Renal cortical epithelial cell (primary cell): ENCODE data around the gene AMZ2. TPM values are rescaled to one million over a fixed set of nuclear protein-coding genes. Genes with fewer than 3 reads are reported as not detected.
"Not testable (repeated sequence)": the region's sequence is repeated elsewhere in the genome, so short reads cannot be mapped to it uniquely, and the experiment has no call there.

Experiments
- DNase-seq: peaks from one replicate; pipeline ENCODE4 v3.0.0-alpha.2; 2011; ENCODE audit warnings: low read depth
- total RNA-seq: library from RNA; depleted of rRNA; stranded (reverse); fragments of >200 nt; gene quantifications from 2 replicates; pipeline ENCODE4 v1.2.3, GENCODE V29; 2014

AMZ2 gene
- total RNA-seq, 1 donor from 2014 or later, result 53.7 TPM

DNA sequence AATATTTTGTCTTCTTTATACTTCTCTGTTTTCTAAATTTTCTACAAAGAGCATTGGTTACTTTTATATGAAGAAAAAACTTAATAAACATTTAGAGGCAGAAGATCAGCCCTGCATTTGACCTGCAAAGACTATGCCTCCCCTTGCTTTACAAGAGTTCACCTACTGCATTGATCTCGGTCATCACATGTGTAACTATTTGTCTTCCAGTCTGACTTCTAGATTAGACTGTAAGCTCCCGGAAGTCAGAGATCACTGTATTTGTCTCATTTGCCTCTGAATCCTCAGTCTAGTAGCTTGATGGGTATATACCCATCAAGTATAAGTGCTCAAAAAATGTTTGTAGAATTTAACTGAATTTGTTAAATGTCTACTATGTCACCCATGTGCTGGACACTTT is 27.7 kb upstream of the AMZ2 start:
- DNase-seq, result not testable (repeated sequence)

DNA sequence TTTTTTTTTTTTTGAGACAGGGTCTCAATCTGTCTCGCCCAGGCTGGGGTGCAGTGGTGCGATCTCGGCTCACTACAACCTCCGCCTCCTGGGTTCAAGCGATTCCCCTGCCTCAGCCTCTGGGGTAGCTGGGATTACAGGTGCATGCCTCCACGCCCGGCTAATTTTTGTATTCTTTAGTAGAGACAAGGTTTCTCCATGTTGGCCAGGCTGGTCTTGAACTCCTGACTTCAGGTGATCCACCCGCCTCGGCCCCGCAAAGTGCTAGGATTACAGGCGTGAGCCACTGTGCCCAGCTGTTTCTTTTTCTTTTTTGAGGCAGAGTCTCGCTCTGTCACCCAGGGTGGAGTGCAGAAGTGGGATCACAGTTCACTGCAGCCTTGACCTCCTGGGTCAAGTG is 27.1 kb upstream of the AMZ2 start:
- not testable (repeated sequence) for DNase-seq

DNA sequence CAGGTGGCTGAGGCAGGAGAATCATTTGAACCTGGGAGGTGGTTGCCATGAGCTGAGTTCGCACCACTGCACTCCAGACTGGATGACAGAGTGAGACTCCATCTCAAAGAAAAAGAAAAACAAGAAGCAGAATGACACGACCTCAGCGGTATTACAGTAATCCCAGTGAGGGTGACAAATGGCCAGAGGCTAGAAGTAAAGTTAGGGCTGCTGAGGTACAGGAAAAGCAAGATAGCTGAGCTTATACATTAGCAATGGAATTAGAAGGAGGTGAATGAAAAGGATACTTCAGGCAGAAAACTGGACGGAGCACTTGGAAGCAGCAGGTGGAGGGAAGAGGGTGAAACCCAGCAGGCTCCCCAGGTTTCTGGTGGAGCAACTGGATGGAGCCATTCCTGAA is 26.1 kb upstream of the AMZ2 start:
- no peak for DNase-seq

DNA sequence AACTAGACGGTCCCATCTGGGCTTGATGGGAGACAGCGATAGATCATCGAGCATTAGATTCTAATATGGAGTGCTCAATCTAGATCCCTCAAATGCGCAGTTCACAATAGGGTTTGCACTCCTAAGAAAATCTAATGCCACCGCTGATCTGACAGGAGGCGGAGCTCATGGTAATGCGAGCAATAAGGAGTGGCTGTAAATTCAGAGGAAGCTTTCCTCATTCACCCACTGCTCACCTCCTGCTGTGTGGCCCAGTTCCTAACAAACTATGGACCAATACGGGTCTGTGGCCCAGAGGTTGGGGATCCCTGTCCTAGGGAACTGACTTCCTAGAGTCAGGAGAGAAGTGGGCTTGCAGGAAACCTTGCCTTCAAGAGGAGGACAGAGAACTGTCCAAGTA is 25.2 kb upstream of the AMZ2 start:
- DNase-seq, result no peak

DNA sequence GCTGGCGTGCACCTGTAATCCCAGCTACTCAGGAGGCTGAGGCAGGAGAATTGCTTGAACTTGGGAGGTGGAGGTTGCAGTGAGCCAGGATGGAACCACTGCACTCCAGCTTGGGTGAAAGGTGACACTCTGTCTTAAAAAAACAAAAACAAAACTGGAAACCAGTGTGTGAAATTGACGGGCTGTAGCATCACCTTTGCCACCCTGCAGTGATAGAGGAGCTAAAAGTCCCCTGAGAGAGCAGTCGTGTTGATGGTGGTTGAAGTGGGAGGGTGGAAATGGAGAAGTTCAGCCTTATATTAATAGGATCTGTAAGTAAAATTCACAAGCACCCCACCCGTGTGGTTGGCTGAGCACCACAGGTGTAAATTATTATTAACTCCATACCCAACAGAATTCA is 22.8 kb upstream of the AMZ2 start:
- DNase-seq, result not testable (repeated sequence)

DNA sequence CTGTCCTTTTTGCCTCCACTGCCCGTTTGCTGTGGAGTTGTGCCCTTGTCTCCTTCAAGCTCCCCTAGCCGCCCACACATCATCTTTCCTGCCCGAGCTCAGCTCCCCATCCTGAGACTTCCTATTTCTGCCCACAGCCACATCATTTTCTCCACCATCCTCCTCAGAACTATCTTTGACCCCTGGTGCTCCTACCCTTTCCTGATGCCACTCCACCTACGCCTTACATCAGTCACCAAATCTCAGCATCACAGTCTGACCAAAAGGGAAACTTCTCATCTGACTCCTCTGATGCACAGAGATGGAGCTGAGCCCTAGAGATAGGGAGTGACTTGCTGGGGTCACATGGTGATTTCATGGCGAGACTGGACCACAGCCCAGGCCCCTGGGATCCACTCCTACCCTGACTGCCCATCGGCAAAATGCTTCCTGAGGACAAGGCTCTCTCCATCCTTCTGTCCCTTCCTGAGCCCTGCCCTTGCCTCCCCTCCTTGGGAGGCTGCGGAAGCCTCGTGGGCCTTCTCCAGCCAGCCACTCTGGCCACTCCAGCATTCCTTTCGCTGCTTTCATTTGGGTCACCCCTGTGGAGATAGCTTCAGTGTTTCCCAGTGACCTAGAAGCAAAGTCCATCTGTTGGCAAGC is 19.7 kb upstream of the AMZ2 start:
- not testable (repeated sequence) for DNase-seq

DNA sequence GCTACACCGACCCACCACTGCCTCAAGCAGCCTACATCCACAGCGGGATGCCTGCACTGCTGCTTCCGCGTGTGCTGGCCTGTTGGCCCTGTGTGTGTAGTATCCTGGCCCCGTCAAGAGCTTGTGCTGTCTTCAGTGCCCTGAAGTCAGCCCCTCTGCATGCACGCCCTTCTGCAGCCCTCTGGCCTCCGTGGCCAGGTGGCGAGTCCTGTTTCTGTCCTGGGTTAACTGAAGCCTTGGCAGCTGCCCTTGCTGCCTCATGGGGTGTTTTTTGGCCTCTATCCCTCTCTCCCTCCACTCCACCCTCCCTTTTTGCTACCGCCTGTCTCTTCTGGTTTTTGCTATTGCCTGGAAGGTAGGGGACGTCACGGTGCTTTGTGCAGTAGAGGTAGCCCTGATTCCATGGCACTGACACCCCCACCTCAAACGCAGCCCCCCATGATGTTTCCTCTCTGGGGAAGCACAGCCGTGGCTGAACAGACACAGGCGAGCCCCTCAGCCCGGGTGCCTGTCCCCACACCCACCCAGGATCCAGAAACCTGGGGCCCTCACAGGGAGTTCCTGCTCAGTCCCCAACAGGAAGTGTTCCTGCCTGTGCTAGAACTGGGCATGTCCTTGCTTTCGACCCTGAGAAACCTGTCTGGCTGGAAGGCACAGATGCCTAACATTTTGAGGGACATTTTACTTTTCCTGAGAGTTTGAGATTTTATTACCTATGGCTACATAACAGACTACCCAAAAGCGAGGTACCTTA is 18.8 kb upstream of the AMZ2 start:
- DNase-seq, result no peak

DNA sequence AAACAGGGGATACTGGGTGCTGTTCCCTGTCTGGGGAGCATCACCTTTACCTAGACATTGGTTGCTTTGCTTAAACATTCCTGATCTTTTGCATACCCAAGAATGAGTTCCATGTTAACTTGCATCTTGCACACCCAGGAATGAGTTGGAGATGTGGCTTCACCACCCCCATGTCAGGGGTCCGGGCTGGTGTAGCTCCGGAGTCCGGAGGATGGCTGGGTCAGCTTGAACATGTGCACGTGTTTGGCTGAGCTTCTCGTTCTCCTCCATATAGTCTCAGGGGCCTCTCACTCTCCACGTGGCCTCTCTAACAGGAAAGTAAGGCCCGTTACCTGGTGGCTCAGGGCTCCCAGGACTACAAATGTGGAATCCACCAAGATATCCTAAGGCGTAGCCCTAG is 18.2 kb upstream of the AMZ2 start:
- no peak for DNase-seq

DNA sequence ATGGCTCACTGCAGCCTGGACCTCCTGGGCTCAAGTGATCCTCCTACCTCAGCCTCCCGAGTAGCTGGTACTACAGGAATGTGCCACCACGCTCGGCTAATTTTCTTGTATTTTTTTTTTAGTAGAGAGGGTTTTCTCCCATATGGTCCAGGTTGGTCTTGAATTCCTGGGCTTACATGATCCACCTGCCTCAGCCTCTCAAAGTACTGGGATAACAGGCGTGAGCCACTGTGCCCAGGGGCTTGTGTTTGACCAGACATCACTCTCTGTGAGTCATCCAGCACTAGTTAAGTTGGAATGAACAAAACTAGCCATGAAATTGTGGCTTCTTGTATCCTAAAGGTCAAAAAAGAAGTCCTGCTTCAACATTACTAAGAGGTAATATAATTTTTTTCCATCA is 16.7 kb upstream of the AMZ2 start:
- DNase-seq, result peak; percentile 44

DNA sequence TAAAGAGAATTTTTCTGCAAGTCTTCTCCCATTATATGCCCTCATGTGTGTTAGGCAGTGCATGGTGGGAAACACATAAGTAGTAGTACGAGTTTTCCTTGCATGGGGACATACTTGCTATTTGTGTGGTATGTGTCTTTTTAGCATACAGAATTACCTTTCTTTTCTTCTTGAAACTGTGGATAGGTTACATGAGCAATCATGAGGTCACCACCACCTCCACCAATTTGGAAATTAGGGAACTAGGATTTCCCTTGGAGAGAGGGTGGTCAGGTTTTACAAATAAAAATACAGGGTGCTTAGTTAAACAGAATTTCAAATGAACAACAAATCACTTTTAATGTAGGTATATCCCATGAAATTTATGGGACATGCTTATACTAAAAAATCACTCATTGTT is 16.3 kb upstream of the AMZ2 start:
- no peak for DNase-seq

DNA sequence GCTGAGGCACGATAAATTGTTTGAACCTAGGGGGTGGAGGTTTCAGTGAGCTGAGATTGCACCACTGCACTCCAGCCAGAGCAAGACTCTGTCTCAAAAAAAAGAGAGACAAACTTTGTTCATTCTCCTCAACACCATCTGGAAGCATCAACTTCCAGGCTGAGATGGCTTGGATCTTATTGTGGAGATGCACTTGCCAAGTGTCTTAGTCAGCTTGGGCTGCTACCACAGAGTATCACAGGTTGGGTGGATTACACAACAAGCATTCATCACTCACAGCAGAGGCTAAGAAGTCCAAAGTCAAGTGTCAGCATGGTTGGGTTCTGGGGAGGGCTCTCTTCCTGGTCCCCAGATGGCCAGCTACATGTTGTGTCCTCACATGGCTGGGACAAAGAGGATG is 15.1 kb upstream of the AMZ2 start:
- DNase-seq, result peak; percentile 77

DNA sequence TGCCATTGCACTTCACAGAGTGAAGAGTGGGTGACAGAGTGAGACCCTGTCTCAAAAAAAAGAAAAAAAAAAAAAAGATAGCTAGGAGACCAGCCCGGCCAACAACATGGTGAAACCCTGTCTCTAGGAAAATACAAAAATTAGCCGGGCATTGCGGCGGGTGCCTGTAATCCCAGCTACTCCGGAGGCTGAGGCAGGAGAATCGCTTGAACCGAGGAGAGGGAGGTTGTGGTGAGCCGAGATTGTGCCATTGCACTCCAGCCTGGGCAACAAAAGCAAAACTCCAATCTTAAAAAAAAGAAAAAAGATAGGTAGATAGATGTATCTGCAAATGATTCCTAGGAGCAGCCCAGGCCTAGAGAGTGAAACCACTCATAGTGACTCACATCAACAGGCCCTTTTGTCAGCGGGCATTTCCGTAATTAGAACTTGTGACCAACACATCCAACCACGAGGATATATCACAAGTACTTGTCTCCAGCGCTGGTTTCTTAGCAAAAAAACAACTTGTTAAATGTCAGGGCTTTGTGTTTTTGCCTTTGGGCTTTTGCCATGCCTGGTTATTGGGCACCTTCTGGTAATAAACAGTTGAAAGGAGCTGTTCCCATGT is 13.0 kb upstream of the AMZ2 start:
- peak; percentile 99 for DNase-seq

DNA sequence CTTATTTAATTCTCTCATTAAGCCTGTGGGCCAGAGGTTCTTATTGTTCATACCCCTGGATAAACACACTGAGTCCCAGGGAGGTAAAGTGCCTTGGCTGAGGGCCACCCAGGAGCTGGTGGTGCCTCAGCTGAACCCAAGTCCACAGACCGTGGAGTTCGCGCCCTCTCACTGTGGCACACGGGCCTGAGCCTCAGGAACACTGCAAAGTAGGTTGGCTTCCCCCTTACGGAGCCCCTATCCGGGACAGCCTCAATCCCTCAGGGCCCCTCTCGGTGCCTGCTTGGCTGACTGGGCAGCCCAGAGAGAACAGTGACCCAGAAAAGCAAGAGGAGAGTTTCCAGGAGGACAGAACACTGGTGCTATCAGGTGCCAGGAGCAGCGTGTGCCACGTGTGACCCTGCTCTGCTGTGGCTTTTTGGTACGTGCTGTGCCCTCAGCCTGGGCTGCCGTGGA is 12.5 kb upstream of the AMZ2 start:
- not testable (repeated sequence) for DNase-seq

DNA sequence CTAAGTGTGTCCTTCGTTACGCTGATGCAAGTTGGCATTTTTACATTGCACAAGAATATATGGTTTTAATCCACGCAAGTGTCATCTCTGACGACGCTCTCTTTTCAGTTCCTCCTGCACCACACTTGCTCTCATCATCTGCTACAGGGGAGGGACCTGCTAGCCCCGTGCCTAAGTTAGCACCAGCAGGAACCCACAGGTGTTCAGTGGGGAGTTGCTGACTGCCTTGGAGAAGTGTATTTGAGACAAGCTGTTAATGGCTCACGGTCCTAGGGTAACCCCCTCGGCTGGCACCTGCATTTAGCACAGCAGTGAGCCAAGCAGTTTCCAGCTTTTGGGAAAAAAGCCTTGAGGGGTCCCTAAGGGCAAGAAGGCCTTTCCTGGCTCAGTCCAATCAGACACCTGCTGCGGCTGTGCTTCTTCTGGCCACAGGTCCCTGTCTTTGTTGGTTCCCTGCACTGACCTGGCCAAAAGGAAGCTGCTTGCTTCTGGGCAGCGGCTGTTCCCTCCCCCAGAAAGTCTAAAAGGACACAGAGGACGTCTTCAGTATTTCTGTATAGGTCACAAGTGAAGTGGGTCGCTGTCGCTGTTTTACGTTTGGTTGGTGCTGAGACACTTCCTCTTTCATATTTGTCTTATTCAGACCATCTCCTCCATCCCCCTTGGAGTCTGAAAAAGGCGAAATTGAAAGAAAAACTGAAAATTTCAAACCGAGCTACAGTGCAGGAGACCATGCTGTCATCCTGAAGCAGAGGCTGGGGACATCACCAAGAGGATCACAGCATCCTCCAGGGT is 10.3 kb upstream of the AMZ2 start:
- not testable (repeated sequence) for DNase-seq

DNA sequence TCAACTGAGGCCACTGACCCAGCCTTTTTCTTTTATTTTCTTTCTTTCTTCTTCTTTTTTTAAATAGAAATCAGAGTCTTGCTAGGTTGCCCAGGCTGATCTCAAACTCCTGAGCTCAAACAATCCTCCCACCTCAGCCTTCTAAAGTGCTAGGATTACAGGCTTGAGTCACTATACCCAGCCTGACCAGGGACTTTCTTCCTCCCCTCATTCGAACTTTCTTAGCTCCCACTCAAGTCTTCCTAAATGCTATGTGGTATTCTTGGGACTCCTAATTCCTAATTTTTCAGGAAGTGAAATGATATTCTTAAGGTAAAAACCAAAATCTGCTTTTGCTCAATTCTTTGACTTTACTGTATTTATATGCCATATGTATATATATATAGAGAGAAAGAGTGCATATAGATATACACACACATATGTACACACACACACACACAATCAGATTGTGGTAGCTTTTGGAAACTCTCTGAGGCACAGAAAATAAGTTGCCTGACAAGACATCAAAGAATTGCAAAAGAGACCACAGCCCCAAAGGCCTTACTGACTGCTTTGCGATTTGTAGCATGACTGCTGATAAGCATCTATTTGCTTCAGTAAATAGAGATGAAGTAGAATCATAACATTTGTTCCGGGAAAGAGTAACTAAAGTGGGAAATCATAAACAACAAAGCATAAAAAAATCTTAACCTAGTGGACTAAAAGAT is 9.5 kb upstream of the AMZ2 start:
- DNase-seq, result no peak

DNA sequence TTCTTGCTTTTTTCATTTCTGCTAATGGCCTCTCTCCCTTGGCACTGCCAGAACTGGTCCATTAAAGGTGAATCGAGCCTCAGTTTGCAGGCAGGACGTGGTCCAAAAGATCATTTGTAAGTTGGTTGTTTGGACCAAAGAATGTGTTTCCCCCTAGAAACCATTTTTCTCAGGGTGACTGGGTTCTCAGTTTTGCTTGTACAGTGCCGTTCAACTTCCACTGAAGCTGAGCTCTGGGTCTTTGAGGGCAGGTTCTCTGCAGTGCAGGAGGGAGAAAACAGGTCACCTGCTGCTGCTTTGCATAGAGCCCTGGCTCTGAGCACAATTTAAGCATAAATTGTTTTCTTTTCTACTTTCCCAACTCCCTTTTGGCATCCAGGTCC is 9.0 kb upstream of the AMZ2 start:
- no peak for DNase-seq

DNA sequence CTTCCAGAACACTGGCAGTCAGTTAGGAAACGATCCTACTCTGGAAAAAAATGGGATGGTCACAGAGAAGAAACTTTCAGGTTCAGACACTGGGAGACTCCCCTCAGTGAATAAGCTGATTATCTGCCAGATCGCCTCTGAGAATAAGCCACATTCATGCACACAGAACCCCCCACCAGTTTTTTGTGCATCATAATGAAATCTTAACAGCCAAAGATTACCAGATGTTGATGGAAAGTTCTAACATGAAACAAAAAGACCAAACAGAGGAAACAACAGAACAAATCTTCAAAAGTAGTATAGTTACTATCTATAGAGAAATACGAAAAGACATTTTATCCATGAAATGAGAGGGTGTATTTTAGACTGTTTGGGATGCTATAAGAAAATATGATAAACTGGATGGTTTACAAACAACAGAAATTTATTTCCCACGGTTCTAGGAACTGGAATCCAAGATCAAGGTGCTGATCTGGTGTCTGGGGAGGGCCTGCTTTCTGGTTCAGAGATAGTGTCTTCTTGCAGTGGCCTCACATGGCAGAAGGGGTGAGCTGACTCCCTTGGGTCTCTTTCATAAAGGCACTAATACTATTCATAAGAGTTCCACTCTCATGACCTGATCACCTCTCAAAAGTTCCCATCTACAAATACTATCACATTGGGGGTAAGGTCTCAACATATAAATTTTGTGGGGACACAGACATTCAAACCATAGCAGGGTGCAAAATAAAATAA is 8.0 kb upstream of the AMZ2 start:
- DNase-seq, result no peak

DNA sequence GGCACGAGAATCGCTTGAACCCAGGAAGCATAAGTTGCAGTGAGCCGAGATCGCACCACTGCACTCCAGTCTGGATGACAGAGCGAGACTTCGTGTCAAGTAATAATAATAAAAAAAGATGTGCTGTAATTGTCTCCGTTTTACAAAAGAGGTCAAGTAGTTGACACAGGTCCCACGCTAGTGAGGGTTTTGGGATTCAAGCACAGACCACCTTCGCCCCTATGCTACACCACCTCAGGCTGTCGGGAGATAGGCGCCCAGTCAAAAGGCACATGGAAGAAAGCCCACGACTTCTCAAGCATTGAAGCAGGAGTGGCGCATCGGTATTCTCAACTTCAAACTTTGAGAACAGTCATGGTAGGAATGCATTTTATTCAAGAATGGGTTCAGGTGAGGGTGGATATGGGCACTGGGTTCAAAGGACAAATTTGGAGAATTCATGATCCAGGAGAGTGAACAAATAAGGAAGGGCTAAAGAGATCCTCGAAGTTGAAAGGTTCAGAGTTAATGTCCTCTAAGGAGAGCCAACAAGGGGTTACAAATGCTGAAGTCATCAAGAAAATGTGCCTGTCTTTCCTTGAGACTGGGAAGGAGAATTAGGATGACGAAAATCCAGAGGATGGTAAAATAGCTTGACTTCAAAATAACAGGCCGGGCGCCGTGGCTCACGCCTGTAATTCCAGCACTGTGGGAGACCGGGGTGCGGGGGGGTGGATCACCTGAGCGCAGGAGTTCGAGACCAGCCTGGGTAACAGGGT is 1.4 kb upstream of the AMZ2 start:
- no peak for DNase-seq

DNA sequence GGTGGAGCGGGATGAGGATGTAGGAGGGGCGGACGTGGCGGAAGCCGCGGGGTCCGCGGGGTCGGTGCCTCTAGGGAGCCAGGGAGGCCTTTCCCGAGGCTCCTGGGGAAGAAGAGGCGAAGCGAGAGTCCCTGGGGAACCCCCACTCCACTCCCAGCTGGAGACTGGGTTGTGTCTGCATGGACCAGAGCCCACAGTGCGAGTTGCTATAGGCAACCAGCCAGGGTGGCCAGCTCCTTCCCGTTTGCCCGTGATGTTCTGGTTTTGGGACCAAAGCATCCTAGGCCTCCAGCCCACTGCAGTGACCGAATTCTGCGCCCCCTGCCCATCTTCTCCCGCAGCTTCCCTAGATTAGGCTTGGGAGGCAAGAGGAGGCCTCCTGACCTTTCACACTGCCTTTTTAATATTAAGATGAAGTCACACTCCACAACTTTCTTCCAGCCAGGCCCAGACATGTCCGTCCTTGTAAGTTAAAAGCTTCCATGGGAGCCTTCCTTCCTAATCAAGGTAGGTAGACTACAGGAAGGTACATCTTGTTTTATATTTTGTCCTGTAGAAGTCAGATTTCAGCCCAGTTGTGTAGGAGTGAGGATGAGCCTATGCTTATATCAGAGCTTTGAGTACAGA is 469 bp downstream of the AMZ2 start:
- DNase-seq, result peak; percentile 23

DNA sequence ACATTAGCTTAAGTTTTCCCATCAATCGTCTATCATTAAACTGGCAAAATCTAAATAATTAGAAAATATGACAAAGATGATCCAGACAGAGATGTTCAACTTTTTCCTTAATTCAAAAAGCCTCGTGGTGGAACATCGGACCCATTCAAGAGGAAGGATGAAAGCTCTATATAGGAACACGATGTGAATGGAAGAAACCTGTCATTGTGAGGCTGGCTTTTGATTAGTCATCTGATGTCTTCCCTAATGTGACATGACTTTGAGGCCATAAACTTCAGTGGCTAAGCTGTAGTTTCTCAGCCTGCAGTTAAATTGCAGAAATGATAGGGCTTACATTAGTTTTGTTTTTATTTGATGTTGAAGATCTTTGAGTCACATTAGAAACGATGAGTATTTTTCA is 1.0 kb downstream of the AMZ2 start:
- no peak for DNase-seq
